ENCODE measurements around the gene BRINP1.

DNA sequence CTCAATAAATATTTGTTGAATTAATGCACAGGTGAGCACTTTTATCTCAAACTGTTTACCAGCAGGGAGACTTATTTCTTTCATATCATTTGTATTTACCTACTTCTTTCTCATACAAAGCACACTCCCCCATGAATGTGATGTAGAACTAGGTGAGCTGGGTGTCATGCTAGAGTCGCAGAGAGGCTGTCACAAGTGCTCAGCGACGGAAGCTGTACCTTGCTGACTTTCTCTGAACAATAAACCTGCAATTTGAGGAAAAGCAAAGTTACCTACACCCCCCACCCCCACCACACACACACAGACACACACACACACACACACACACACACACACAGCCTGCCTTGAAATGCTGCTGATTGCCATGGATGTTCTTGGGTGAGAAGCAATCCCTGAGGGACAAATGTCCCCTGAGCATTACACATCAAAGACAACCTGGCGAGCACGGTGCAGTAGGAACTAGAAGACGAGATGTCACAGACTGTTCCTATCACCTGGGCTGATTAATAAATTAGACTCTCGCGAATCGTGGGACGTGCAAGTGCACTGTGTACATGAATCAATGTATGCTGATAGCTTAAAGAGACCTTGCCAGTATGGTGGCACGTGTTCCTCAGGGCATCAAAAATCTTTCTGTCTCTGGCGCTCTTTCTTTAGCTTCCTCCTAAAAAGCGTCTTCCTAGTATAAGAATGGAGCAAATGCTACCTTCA lies 66.1 kb downstream of the BRINP1 start:
- TF ChIP-seq, protein P1, sequence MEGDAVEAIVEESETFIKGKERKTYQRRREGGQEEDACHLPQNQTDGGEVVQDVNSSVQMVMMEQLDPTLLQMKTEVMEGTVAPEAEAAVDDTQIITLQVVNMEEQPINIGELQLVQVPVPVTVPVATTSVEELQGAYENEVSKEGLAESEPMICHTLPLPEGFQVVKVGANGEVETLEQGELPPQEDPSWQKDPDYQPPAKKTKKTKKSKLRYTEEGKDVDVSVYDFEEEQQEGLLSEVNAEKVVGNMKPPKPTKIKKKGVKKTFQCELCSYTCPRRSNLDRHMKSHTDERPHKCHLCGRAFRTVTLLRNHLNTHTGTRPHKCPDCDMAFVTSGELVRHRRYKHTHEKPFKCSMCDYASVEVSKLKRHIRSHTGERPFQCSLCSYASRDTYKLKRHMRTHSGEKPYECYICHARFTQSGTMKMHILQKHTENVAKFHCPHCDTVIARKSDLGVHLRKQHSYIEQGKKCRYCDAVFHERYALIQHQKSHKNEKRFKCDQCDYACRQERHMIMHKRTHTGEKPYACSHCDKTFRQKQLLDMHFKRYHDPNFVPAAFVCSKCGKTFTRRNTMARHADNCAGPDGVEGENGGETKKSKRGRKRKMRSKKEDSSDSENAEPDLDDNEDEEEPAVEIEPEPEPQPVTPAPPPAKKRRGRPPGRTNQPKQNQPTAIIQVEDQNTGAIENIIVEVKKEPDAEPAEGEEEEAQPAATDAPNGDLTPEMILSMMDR (IDR thresholded peaks at IDR 0.05) = no peak
- no peak for TF ChIP-seq POLR2A (IDR thresholded peaks at IDR 0.05)
